HG03280 (cell line): ENCODE results near the gene EHBP1L1.

ENCODE experiments used
- ATAC-seq: cut with Tn5 transposase; IDR thresholded peaks from one replicate; pipeline ENCODE4 v1.9.1; 2021; ENCODE audit warnings: mild to moderate bottlenecking, moderate library complexity; ENCODE audit not compliant: unreplicated experiment

The EHBP1L1 gene

DNA sequence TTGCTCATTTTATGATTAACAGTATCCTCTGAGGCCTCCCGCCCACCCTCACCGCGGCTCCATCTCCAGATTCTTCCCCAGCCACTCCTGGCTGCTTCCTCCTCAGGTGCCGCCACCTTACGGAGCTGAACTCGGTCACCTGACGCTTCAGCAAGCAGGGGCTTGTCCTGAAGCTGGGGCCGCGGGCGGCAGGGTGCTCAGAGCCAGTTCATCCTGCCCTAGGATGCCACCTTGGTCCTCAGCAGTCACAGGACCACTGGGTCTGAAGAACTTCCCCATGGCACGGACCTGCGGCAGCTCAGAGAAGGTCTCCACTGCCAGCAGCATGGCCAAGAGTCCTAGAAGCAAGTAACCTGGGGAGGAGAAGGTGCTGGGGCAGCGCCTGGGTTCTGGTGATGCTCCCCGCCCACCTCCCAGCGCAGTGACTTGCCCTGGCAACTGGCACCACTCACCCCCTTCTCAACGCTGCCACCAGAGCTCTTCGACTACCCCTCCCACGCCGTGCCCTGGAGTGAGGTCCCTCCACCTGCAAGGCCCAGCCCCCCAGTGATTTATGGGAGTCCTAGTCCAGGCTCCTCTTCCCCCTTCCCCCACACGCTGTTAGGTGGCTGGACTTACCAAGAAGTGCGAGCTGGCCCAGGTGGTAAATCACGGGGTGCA lies 17.1 kb downstream of the EHBP1L1 start:
- ATAC-seq = no peak

DNA sequence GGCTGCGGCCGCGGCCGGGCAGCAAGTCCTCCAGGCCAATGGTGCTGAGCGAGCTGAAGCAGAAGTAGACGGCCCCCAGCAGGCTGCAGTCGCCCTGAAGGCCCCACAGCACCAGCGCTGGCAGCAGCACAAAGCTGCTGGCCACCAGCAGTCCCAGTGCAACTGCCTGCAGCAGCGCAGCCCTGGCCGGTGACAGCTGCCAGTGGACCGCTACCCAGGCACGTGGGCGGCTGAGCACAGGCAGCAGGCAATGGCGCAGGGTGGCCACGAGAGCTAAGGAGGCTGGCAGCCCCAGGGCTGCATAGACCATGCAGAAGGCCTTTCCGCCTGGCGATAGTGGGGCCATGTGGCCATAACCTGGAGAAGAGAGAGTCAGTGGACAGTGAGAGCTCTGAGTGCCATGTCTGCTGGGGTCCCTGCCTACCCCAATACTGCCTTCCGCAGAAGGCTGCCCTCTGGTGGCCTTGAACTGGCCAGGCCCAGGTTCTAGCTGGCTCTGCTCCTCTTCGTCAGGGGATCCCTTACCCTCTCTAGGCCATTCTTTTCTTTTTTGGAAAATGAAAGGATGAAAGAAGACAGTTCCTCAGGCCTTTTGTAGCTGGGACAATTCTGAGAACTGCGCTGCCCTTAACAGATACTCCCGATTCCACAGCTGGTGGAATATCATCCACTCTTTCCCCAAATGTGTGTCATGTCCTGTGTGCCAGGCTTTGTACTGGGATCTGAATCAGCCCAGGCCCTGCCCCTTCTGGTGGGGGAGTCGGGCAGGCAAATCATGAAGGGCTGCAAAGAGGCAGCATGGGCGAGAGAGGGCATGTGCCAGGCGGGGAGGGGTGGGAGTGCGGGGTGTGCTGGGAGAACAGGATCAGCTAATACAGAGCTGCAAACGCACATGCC lies 17.9 kb downstream of the EHBP1L1 start:
- ATAC-seq = no peak

DNA sequence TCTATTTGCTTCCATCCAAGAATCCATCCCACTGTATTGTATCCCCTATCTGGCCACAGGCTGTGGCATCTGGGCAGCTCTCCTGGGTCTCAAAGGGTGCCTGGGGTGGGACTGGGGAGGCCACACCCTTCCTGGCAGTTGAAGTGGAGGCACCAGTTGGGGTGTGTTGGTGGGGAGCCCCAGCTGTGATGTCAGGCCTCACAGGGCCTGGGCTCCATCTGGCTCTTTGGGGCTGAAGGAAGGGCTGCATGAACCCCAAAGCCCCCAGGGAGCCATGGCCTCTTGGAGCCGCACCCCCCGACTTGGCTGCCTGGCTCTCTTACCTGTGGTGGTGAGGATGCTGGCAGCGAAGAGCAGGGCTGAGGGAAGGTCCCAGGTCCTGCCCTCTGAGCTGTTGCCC lies 19.3 kb downstream of the EHBP1L1 start:
- no peak for ATAC-seq

DNA sequence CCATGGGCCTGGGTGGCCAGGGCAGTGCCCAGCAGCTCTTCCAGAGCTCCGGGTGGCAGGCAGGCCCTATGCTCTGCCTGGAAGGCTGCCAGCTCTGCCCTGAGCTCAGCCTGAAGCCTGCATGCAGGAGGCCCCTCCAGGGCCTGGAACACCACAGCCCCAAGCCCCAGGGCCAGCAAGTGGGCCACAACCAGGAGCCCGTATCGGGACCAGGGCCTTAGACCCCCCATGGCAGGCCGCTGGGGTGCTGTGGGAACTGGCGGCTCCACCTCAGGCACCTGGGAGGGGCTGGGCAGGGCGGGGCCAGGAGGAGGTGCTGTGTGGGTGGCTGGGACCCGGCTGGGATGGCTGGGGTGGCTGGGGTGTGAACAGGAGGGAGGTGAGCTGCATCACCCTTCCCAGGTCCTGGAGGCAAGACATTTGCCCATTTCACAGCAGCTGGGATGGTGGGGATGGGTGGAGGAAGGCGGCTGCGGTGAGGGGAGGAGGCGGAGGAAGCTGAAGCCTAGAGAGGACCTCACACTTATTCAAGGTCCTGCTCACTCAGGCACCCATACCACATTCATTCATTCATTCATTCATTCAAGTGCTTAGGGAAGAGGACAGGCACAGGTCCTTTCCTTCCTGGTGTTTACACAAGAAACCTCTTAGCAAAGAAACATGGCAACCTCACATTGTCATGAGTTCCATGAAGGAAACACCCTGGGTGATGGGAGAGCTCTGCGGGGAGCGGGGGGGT lies 19.9 kb downstream of the EHBP1L1 start, which contains the start of gene KCNK7:
Gene KCNK7 (minus strand): TSS at position 258 of the 739 bp plus-strand sequence. CDS start 28 bp downstream, at position 230.
- ATAC-seq = no peak

DNA sequence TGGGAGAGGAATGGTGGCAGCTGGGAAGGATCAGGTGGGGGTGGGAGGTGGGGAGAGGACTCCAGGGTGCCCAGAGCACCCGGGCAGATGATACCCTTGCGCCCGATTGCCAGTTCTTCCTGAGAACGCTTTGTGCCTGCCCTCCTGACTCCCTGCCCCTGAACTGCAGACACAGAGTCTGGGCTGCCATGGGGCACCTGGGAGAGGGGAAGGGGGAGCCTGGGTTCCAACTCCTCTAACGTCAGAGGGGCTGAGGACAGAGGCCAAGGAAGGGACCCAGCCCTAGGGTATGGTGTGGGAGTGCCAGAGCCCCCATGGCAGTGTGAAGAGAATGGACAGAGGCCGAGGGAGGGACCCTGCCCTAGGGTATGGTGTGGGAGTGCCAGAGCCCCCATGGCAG lies 20.7 kb downstream of the EHBP1L1 start:
- no peak for ATAC-seq

DNA sequence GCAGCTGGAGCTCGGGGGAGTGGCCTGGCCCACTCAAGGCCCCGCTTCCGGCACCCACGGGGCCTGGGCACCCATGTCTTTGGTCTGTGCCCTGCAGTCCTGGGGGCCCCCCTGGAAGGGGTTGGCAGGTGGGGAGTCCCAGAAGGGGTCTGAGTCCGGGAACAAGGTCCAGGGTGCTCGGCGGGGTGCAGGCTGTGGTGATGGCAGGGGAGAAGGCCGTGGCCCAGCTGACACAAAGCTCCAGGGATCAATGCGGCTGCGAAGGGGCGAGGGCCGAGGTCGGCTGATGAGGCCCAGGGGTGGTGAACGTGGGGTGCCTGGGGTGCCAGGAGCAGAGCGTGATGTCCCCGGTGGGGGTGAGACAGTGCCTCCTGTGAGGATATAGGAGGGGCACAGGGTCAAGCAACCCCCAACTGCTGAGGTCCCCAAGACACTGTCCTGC lies 22.4 kb downstream of the EHBP1L1 start:
- ATAC-seq = no peak

DNA sequence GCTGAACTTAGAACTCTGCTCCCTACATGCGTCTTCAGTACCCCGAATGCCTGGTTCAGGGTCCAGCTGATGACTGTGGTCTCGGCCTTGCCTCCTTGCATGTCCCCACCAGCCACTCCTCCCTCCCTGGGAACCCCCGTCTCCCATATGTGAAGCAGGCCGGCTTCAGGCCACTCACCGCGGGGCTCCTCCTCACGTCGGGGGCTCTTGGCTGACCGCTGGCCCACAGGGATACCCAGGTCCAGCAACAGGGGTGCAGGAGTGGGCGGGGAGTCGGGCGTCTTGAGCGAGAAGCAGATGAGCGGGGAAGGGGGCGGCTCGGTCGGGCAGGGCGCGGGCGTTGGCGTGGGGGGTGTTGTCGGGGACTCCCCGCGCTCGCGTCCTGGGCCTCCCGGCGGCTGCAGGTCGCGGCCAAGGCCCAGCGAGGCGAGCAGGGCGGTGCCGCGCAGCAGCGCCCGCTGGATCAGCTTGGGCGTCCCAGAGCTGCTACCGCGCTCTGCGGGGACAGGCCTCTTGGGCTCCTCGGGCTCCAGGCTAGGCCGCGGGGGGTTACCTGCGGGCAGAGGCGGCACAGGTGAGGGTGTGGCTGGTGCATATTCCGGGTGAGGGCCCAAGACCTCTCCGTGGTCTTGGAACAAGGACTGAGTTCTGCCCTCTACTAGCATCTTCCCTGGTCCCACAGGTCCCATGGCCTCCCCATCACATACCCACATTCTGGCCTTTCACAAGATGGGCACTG lies 23.5 kb downstream of the EHBP1L1 start:
- no peak for ATAC-seq

DNA sequence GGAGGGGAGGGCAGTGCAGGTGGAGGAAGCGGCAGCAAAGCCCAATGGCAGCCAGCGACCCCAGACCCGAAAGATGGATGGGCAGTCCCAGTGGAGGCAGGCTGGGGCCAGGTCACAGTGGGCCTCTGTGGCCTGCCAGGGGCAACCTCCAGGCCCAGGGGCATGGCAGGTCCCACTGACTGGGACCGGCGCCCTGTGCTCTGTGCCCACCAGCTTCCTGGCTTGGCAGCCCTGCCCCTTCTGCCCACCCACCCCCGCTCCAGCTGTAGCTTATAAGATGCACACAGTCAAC lies 24.0 kb downstream of the EHBP1L1 start:
- ATAC-seq = no peak

DNA sequence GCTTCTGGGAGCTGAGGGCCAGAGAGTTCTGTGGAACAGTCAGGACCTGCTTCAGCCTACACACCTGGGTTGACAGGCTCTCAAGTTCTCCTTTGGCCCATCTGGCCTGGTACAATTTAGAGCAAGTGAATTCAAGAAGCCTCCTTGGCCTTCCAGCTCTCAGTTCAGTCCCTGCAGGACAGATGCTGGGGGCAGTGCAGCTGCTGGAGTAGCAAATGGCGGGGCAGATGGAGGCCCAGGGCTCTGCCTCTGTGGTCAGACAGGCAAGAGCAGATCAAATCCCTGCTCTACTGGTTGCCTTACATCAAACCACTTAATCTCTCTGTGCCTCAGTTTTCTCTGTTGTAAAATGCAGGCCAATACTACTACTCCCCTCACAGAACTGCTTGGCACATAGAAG lies 28.4 kb downstream of the EHBP1L1 start:
- no peak for ATAC-seq

DNA sequence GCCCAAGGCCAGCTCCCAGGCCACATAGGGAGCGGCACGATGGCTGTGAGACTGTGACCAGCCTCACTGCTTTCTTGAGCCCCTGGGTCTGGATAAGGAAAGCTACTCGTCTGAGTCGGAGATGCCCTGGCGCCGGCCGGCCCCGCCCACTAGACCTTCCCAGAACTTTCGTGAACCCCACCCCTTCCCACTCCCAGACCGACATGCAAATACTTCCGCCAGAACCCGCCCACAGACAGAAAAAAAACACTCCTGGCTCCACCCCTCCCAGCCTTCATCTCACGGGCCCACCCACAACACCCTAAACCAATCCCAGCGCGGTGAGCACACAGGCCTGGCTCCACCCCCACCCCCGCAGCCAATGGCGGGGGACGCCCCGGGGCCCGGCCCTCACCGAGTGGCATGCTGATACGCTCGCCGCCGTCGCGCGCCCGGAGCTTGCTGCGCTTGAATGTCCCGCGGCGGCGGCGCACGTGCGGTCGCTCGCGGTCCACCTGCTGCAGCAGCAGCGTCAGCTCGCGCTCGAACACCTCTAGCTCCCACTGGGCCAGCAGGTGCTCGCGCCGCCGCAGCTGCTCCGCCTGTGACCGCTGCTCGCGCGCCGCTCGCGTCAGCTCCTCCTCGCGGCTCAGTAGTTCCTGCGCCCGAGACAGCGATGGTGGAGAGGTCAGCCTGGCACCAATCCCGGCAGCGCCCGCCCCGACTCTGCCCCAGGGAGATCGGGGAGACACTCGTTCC lies 31.2 kb downstream of the EHBP1L1 start:
- no peak for ATAC-seq

DNA sequence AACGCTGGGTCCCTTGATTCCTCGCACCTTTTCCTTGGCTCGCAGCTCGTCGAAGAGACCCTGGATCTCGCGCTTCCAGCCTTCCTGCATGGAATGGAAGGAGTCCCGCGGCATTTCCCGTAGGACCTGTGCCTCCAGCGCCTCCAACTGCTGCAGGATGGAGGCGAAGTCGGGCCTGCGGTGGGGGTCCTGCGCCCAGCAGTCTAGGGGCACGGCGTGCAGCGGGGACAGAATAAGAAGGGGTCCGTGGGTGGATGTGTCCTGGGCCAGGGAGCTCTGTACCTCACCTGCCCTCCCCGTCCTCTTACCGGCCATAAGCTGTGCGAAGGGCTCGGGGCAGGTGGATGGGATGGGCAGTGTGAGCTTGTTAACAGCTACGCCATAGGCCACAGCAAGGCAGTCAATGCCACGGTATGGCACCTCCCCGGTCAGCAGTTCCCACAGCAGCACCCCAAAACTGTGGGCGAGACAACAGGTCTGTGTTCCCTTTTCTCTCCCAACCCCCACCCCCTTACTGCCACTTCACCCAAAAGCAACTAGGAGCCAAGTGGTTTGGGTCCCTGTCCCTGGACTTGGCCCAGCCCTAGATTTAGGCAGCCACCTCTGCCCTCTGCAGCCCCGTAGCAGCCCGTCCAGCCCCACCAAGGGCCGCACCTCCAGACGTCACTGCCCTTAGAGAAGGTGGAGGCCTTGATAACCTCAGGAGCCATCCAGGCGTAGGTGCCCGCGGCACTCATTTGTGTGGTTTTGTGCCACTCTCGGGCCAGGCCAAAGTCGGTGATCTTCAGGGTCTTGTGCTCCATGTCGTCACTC lies 32.0 kb downstream of the EHBP1L1 start:
- no peak for ATAC-seq

DNA sequence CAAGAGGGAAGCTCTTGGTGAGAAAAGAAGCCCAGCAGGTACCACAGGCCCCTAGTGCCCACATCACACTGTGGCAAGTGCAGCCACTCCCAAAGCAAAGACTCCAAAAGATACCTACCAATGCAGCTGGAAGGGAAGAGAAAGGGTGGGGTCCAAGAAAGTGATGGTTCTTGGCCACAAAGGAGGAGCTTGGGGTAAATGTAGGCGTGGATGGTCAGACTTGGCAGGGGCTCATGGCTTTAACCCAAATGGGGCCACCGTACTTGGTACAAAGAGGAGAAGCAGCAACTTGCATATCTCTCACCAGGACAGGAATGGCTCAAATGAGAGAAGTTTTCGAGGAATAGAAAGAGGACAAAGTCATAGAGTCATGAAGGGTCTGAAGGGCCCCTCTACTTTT lies 33.4 kb downstream of the EHBP1L1 start:
- ATAC-seq = no peak

DNA sequence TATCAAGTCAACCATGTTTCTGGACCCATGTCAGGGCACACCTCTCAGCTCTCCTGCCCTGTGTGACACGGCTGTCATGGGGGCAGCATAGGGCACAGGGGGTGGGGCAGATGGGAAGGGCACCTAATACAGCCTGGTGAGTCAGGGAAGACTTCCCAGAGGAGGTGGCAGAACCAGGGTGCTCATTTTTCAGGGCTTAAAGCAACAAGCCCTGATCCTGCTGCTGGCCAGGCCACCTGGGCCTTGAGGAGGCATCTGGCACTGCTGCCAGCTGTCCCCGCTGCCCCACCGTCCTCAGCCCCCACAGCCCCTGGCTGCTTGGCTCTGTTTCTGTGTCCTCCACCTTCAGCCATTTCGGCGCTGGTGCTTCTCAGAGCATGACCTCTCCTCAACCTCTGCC lies 33.8 kb downstream of the EHBP1L1 start:
- no peak for ATAC-seq

DNA sequence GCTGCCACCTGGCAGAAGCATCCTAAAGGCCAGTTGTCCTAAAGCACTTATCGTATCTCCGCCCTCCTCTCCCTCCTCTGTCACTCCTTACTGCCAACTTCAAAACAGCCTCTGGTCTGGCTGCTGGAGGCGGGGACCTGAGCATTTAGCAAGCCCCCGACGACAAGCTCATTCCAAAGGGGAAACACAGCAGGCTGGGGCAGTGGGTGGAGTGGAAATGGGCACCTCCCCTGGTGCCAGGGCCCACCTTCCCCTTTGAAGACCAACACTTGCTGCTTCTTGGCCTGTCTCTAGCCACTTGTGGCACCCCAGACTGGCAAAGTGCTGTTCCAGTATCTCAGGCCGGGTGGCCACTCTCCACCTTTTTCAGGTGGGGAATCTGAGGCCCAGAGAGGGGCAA lies 34.6 kb downstream of the EHBP1L1 start:
- no peak for ATAC-seq

DNA sequence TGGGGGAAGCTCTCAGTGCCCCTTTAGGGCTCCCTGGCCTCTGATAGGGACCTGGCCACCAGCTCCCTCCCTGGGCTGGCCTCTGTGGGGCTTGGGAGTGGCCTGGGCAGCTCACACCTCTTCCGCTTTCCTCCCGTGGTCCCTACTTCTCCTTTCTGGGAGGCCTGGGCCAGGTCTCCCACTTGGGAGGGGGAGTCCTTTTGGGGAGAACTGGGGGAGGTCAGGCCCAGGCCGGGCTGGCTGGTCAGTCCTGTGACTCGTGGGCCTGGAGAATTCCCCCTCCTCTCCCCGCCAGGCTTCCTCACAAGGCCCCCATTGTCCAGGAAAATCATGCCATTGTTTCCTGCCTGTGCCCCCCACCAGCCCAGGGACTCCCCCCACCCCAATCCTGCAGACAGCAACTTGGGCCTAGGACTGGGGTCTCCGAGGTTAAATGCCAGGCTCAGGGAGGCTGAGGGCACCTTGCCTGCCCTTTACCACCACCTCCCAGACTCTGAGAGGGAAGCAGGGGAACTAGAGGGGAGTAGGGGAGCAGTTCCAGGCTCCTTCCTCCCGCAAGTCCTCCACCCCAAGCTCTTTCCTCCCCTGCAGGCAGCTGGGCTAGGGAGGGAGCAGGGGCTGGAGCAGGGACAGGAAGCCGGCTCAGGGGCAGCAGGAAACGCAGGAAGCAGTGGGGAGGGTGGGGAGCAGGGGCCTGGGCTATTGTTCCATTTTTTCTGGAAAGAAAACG lies 35.3 kb downstream of the EHBP1L1 start:
- ATAC-seq = no peak

DNA sequence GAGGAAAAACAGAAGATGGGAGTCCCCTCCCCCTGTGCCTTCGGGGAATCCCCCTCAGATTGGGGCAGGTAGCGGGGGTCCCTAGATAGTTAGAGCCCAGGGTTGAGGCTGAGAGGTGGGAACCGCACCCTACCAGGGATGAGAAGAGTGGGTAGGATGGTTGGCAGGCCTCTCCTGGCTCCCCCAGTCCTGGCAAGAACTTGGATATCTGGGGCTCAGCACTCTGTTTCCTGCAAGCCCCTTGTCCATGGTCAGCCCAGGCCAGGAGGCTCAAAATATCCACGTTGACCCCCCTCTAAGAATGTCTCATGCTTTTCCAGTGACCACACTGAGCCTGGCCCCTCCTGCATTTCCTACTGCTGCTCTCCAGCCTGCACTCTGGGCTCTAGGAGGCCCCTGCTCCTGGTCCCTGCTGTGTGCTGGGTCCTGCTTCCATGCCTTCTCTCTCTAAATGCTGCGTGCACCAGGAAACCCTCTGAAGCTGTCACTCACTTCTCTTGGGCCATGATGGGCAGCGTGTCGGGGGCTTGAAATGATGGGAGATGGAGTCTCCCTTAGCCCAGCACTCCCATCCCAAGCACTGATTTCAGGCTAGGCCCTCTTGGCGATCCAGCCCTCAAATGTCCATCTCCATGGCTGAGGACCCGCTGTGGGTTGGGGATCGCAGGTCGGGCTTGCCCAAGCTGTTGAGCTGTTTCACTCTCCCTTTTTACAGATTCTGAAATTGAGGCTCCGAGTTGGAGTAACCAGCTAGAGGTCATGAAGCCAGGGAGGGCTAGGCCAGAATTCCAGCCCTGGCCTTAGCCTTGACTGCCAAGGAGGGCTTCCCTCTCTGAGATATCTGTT lies 36.1 kb downstream of the EHBP1L1 start:
- ATAC-seq = no peak

DNA sequence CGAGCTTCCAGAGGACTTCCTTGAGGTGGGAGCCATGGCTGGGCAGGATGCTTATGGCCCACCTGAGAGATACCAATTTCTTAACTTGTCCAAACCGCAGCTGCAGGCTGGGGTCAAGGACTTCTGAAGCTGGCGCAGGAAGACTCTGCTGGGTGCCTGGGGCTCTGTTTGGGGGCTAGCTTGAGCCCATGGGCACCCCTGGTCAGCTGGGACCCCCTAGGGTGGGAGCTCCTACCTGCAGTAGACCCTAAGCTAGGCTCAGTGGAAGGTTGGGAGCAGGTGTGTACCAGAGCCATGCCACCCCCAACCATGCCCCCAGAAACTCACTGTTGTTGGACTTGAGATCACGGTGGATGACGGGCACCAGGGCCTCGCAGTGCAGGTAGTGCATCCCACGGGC lies 36.8 kb downstream of the EHBP1L1 start:
- ATAC-seq = no peak
